HepG2 (cell line): ENCODE data around the gene GAN. TPM values are rescaled to one million over a fixed set of nuclear protein-coding genes. Genes with fewer than 3 reads are reported as not detected.

Source experiments
- AKAP8 ChIP-seq: sonication (generic); formaldehyde crosslinking; IDR thresholded peaks from 2 replicates; pipeline ENCODE4 v1.5.1; 2020; ENCODE audit warnings: mild to moderate bottlenecking, missing genetic modification reagents
- CCDC6 ChIP-seq: sonication (generic); formaldehyde crosslinking; IDR thresholded peaks from 2 replicates; pipeline ENCODE4 v1.8.1; 2022; ENCODE audit warnings: mild to moderate bottlenecking, missing genetic modification reagents, moderate library complexity
- CERS6 ChIP-seq: sonication (generic); formaldehyde crosslinking; IDR thresholded peaks from 2 replicates; pipeline ENCODE4 v1.5.0; 2020; ENCODE audit warnings: missing genetic modification reagents
- CREM ChIP-seq, 2 experiments: sonication (generic) in 1 of 2; formaldehyde crosslinking in 1 of 2; IDR thresholded peaks; 2 replicates each; pipeline versions ENCODE4 v1.4.0 to v1.6.1; 2016 to 2020; ENCODE audit warnings: antibody characterized with exemption in 1 of 2, mild to moderate bottlenecking in 1 of 2, missing genetic modification reagents in 1 of 2
- EHMT2 ChIP-seq: fragments of 200-600 bp; sonication (generic); IDR thresholded peaks from 2 replicates; pipeline ENCODE4 v1.7.0; 2017; ENCODE audit warnings: antibody characterized with exemption, low read depth, low read length, borderline replicate concordance
- EP300 ChIP-seq, 3 experiments: sonication (generic) in 1 of 3; formaldehyde crosslinking in 1 of 3; IDR thresholded peaks; 2 replicates each; pipeline versions ENCODE4 v1.5.1 to v1.6.1; 2011 to 2020; ENCODE audit warnings: low read depth in 2 of 3, low read length in 2 of 3, borderline replicate concordance in 1 of 3, improper control_type of control experiment in 1 of 3, mild to moderate bottlenecking in 1 of 3, missing genetic modification reagents in 1 of 3, moderate library complexity in 1 of 3
- GTF3A ChIP-seq: sonication (generic); formaldehyde crosslinking; conservative IDR thresholded peaks from 2 replicates; pipeline ENCODE4 v1.4.0; 2020; ENCODE audit warnings: mild to moderate bottlenecking, missing genetic modification reagents
- HHEX ChIP-seq: IDR thresholded peaks from 2 replicates; pipeline ENCODE4 v1.6.1; 2016; ENCODE audit warnings: control low read depth
- HMGXB4 ChIP-seq, 2 experiments: sonication (generic) in 1 of 2; formaldehyde crosslinking in 1 of 2; IDR thresholded peaks; 2 replicates each; pipeline versions ENCODE4 v1.4.0 to v1.6.1; 2018 to 2020; ENCODE audit warnings: missing genetic modification reagents in 2 of 2, borderline replicate concordance in 1 of 2, low read depth in 1 of 2, mild to moderate bottlenecking in 1 of 2, missing biosample characterization in 1 of 2
- HNRNPL ChIP-seq: fragments of 200-400 bp; formaldehyde crosslinking; IDR thresholded peaks from 2 replicates; pipeline ENCODE4 v1.6.1; 2017; ENCODE audit warnings: mild to moderate bottlenecking, low read depth, low read length
- KLF11 ChIP-seq: IDR thresholded peaks from 2 replicates; pipeline ENCODE4 v1.6.1; 2016; ENCODE audit warnings: missing compliant biosample characterization
- MIER2 ChIP-seq: IDR thresholded peaks from 2 replicates; pipeline ENCODE4 v1.6.1; 2016; ENCODE audit warnings: missing biosample characterization, missing genetic modification reagents
- MXI1 ChIP-seq: IDR thresholded peaks from 3 replicates; pipeline ENCODE4 v1.6.1; 2012; ENCODE audit warnings: low read depth, low read length, inconsistent platforms, borderline replicate concordance
- NFE2L2 ChIP-seq: fragments of 150-350 bp; IDR thresholded peaks from 2 replicates; pipeline ENCODE4 v1.6.1; 2014; ENCODE audit warnings: low read length
- NFIC ChIP-seq: IDR thresholded peaks from 2 replicates; pipeline ENCODE4 v1.6.1; 2012; ENCODE audit warnings: mild to moderate bottlenecking, low read length, inconsistent platforms
- NONO ChIP-seq, 2 experiments: fragments of 450-650 bp in 1 of 2; sonication (generic) in 1 of 2; formaldehyde crosslinking in 1 of 2; IDR thresholded peaks in 1 of 2; conservative IDR thresholded peaks in 1 of 2; 2 replicates each; pipeline versions ENCODE4 v1.6.1 to v1.8.0; 2017 to 2022; ENCODE audit warnings: mild to moderate bottlenecking in 1 of 2, missing genetic modification reagents in 1 of 2, moderate library complexity in 1 of 2
- PRPF4 ChIP-seq: fragments of 200-400 bp; formaldehyde crosslinking; IDR thresholded peaks from 2 replicates; pipeline ENCODE4 v1.6.1; 2016; ENCODE audit warnings: low read length, low read depth; ENCODE audit not compliant: poor library complexity, severe bottlenecking
- SOX5 ChIP-seq: IDR thresholded peaks from 2 replicates; pipeline ENCODE4 v1.6.1; 2016; ENCODE audit warnings: borderline replicate concordance
- SOX6 ChIP-seq, 2 experiments: fragments of 450-650 bp in 1 of 2; sonication (generic) in 1 of 2; formaldehyde crosslinking in 1 of 2; IDR thresholded peaks; 2 replicates each; pipeline versions ENCODE4 v1.4.0 to v1.6.1; 2017 to 2020; ENCODE audit warnings: antibody characterized with exemption in 1 of 2, mild to moderate bottlenecking in 1 of 2, missing genetic modification reagents in 1 of 2
- STAG1 ChIP-seq: sonication (generic); formaldehyde crosslinking; IDR thresholded peaks from 2 replicates; pipeline ENCODE4 v1.4.0; 2020; ENCODE audit warnings: missing genetic modification reagents
- TP53 ChIP-seq: sonication (generic); formaldehyde crosslinking; conservative IDR thresholded peaks from 2 replicates; pipeline ENCODE4 v1.4.0; 2020; ENCODE audit warnings: missing genetic modification reagents
- ZFP36 ChIP-seq: fragments of 150-350 bp; IDR thresholded peaks from 2 replicates; pipeline ENCODE4 v1.6.1; 2018; ENCODE audit warnings: borderline replicate concordance, low read length, low read depth; ENCODE audit not compliant: partially characterized antibody
- ZNF230 ChIP-seq: sonication (generic); formaldehyde crosslinking; IDR thresholded peaks from 2 replicates; pipeline ENCODE4 v1.4.0; 2020; ENCODE audit warnings: mild to moderate bottlenecking, missing genetic modification reagents
- ZNF644 ChIP-seq: IDR thresholded peaks from 2 replicates; pipeline ENCODE4 v1.6.1; 2016; ENCODE audit warnings: low read depth
- ZNF776 ChIP-seq: sonication (generic); formaldehyde crosslinking; IDR thresholded peaks from 2 replicates; pipeline ENCODE4 v1.4.0; 2020; ENCODE audit warnings: mild to moderate bottlenecking, missing genetic modification reagents
- ZNF891 ChIP-seq: sonication (generic); formaldehyde crosslinking; IDR thresholded peaks from 2 replicates; pipeline ENCODE4 v1.5.0; 2020; ENCODE audit warnings: mild to moderate bottlenecking, missing genetic modification reagents
- polyA plus RNA-seq, 8 experiments: library from polyadenylated mRNA; depleted of rRNA in 3 of 8; stranded (reverse) in 7 of 8; unstranded in 1 of 8; fragments of >200 nt; fragmentation: Illumina TruSeq in 4 of 8; extraction: Trizol in 4 of 8; gene quantifications; 2 replicates each; pipeline versions ENCODE4 v1.2.1 to v1.2.3, GENCODE V29; 2011 to 2016; ENCODE audit warnings: low read depth in 4 of 8, missing spikeins in 1 of 8, mixed read lengths in 1 of 8; ENCODE audit not compliant: insufficient read depth in 1 of 8
- total RNA-seq, 5 experiments: library from RNA; depleted of rRNA; stranded (reverse); fragments of >200 nt; fragmentation: Illumina TruSeq; extraction: Trizol; gene quantifications; 2 replicates each; pipeline ENCODE4 v1.2.3, GENCODE V29; 2016; ENCODE audit warnings: low read depth in 1 of 5
- TF ChIP-seq, protein P1 (sequence below): sonication (generic); formaldehyde crosslinking; IDR thresholded peaks from 2 replicates; pipeline ENCODE4 v1.5.1; 2020; ENCODE audit warnings: mild to moderate bottlenecking, moderate library complexity, missing genetic modification reagents

Gene GAN
- total and polyA plus RNA-seq, 2 of the 13 experiments (the other 11 are each of a cell fraction or from before 2014, with no cell fraction given): 4.3 to 11.0 TPM

GRCh38 chr16:81429045-81429521 lies 114.3 kb downstream of the GAN start (continued):
- TF ChIP-seq SOX6 (IDR thresholded peaks at IDR 0.05) (no peak), SOX6 (CRISPR knock-in tag; IDR thresholded peaks at IDR 0.05) (peak; percentile 16; the same call in 1 of the 2 replicates), EHMT2 (no peak), NFE2L2 (no peak), MXI1 (0 out of 3 replicates have a peak, but pooled peaks have one; percentile 19), ZNF230 (CRISPR knock-in tag) (no peak), ZNF776 (no peak), HMGXB4 (CRISPR knock-in tag; IDR thresholded peaks at IDR 0.05; ENCODE audit: borderline replicate concordance in 1 of 2, low read depth in 1 of 2) (peak; percentile 47 to 66; a peak in 1 of 4 replicates), CCDC6 (CRISPR knock-in tag) (no peak), TP53 (CRISPR knock-in tag) (no peak), AKAP8 (CRISPR knock-in tag) (no peak), ZFP36 (no peak), SOX5 (0 out of 2 replicates have a peak, but pooled peaks have one; percentile 13), GTF3A (CRISPR knock-in tag) (0 out of 2 replicates have a peak, but pooled peaks have one; percentile 38), CREM (IDR thresholded peaks at IDR 0.05) (no peak), CREM (CRISPR knock-in tag; IDR thresholded peaks at IDR 0.05) (no peak), MIER2 (CRISPR knock-in tag) (peak; percentile 49; the same call in 1 of the 2 replicates), ZNF644 (CRISPR knock-in tag) (peak; percentile 56; the same call in 1 of the 2 replicates), NONO (IDR thresholded peaks at IDR 0.05) (no peak), NONO (CRISPR knock-in tag; conservative IDR thresholded peaks at IDR 0.05) (no peak), EP300 (IDR thresholded peaks at IDR 0.05; ENCODE audit: low read depth in 2 of 2, low read length in 2 of 2) (no peak), EP300 (CRISPR knock-in tag; IDR thresholded peaks at IDR 0.05; ENCODE audit: borderline replicate concordance) (no peak), HHEX (CRISPR knock-in tag) (no peak), STAG1 (CRISPR knock-in tag) (peak; percentile 81), KLF11 (CRISPR knock-in tag) (0 out of 2 replicates have a peak, but pooled peaks have one; percentile 51), NFIC (no peak), CERS6 (CRISPR knock-in tag) (0 out of 2 replicates have a peak, but pooled peaks have one; percentile 18), PRPF4 (no peak), HNRNPL (peak; percentile 75; the same call in 1 of the 2 replicates), ZNF891 (CRISPR knock-in tag) (0 out of 2 replicates have a peak, but pooled peaks have one; percentile 13)
- TF ChIP-seq, protein P1, sequence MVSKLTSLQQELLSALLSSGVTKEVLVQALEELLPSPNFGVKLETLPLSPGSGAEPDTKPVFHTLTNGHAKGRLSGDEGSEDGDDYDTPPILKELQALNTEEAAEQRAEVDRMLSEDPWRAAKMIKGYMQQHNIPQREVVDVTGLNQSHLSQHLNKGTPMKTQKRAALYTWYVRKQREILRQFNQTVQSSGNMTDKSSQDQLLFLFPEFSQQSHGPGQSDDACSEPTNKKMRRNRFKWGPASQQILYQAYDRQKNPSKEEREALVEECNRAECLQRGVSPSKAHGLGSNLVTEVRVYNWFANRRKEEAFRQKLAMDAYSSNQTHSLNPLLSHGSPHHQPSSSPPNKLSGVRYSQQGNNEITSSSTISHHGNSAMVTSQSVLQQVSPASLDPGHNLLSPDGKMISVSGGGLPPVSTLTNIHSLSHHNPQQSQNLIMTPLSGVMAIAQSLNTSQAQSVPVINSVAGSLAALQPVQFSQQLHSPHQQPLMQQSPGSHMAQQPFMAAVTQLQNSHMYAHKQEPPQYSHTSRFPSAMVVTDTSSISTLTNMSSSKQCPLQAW (CRISPR knock-in tag): no peak
